Keratinocyte (primary cell): ENCODE data around the gene ZNF70. TPM values are rescaled to one million over a fixed set of nuclear protein-coding genes. Genes with fewer than 3 reads are reported as not detected.
A peak's percentile ranks its signal among the peaks of the same experiment; 100 is the strongest.

ENCODE experiments used
- DNase-seq: peaks from one replicate; pipeline ENCODE4 v3.0.0-alpha.2; 2011; ENCODE audit warnings: low read depth, missing footprints, low spot score
- FAIRE-seq: peaks from 2 replicates; lab custom pipeline; 2011; peaks lifted over from hg19 to GRCh38; lab: Jason Lieb, UNC
- H2AFZ ChIP-seq: 2 replicates; pipeline ENCODE4 v1.6.0; 2012; ENCODE audit warnings: low read length, control low read depth, inconsistent platforms; ENCODE audit not compliant: control insufficient read depth
- H3K27ac ChIP-seq: 2 replicates; pipeline ENCODE4 v1.5.1; 2011; ENCODE audit warnings: low read length; ENCODE audit not compliant: control insufficient read depth, insufficient read depth
- H3K27me3 ChIP-seq: 3 replicates; pipeline ENCODE4 v1.6.0; 2011; ENCODE audit warnings: low read length; ENCODE audit not compliant: control insufficient read depth, insufficient read depth; ENCODE audit errors: extremely low read depth
- H3K36me3 ChIP-seq, 2 experiments: 2 replicates in 1 of 2; 3 replicates in 1 of 2; pipeline ENCODE4 v1.5.1; 2011; ENCODE audit warnings: low read length in 2 of 2, mild to moderate bottlenecking in 1 of 2; ENCODE audit not compliant: control insufficient read depth in 2 of 2, insufficient read depth in 2 of 2; ENCODE audit errors: extremely low read depth in 1 of 2
- H3K4me1 ChIP-seq: 3 replicates; pipeline ENCODE4 v1.5.1; 2011; ENCODE audit warnings: low read length; ENCODE audit not compliant: control insufficient read depth, insufficient read depth; ENCODE audit errors: extremely low read depth
- H3K4me2 ChIP-seq: 3 replicates; pipeline ENCODE4 v1.6.0; 2011; ENCODE audit warnings: low read depth, low read length; ENCODE audit not compliant: control insufficient read depth, insufficient read depth; ENCODE audit errors: extremely low read depth
- H3K4me3 ChIP-seq, 3 experiments: fragments of 200-600 bp in 1 of 3; sonication (generic) in 1 of 3; 2 replicates in 2 of 3; 3 replicates in 1 of 3; pipeline ENCODE4 v1.5.1; 2011 to 2016; ENCODE audit warnings: low read length in 3 of 3, mild to moderate bottlenecking in 3 of 3, control low read depth in 2 of 3, inconsistent platforms in 1 of 3, low read depth in 1 of 3, mixed read lengths in 1 of 3, mixed run types in 1 of 3, moderate library complexity in 1 of 3; ENCODE audit not compliant: control insufficient read depth in 2 of 3, insufficient read depth in 2 of 3; ENCODE audit errors: extremely low read depth in 1 of 3
- H3K79me2 ChIP-seq: 2 replicates; pipeline ENCODE4 v1.6.0; 2012; ENCODE audit warnings: low read length; ENCODE audit not compliant: control insufficient read depth, insufficient read depth
- H3K9ac ChIP-seq: 3 replicates; pipeline ENCODE4 v1.6.0; 2011; ENCODE audit warnings: low read length; ENCODE audit not compliant: control insufficient read depth, insufficient read depth; ENCODE audit errors: extremely low read depth
- H3K9me1 ChIP-seq: 3 replicates; pipeline ENCODE4 v1.6.0; 2011; ENCODE audit warnings: low read length; ENCODE audit not compliant: control insufficient read depth, insufficient read depth; ENCODE audit errors: extremely low read depth
- H3K9me3 ChIP-seq: 2 replicates; pipeline ENCODE4 v1.5.1; 2012; ENCODE audit warnings: low read depth, low read length; ENCODE audit not compliant: control insufficient read depth
- H4K20me1 ChIP-seq: 3 replicates; pipeline ENCODE4 v1.6.0; 2011; ENCODE audit warnings: low read length; ENCODE audit not compliant: control insufficient read depth, insufficient read depth; ENCODE audit errors: extremely low read depth
- EZH2 ChIP-seq: IDR thresholded peaks from one replicate; pipeline ENCODE4 v1.6.1; 2012; ENCODE audit warnings: inconsistent platforms, mild to moderate bottlenecking, low read length, moderate library complexity
- dilution Hi-C: fragments of 300-500 bp; cut with MboI; formaldehyde crosslinking; loops from one replicate; pipeline ENCODE4 v1.7.0; 2020; ENCODE audit warnings: low sequenced_read_pairs; ENCODE audit not compliant: extremely low pct_ligation_motif_present
- polyA plus RNA-seq, 5 experiments: library from polyadenylated mRNA; depleted of rRNA in 3 of 5; stranded (reverse) in 3 of 5; stranded (forward) in 1 of 5; unstranded in 1 of 5; fragments of >200 nt; gene quantifications; 1 replicate in 1 of 5; 2 replicates in 3 of 5; 3 replicates in 1 of 5; pipeline versions ENCODE4 v1.2.1 to v1.2.3, GENCODE V29; 2011 to 2012; ENCODE audit warnings: missing spikeins in 2 of 5, low read depth in 1 of 5, low replicate concordance in 1 of 5
- TF ChIP-seq, protein P1 (sequence below), 3 experiments: IDR thresholded peaks in 1 of 3; conservative IDR thresholded peaks in 1 of 3; optimal IDR thresholded peaks in 1 of 3; 2 replicates in 2 of 3; 3 replicates in 1 of 3; pipeline versions ENCODE3 to v1.5.1; 2011; ENCODE audit warnings: low read length in 3 of 3, mild to moderate bottlenecking in 3 of 3, moderate library complexity in 2 of 3, control low read depth in 1 of 3, inconsistent platforms in 1 of 3; ENCODE audit not compliant: insufficient read depth in 2 of 3; ENCODE audit errors: extremely low read depth in 1 of 3

The ZNF70 gene
- polyA plus RNA-seq, 1 donor (not counting 4 experiments of a cell fraction or from before 2014, with no cell fraction given), result 0.55 TPM

DNA sequence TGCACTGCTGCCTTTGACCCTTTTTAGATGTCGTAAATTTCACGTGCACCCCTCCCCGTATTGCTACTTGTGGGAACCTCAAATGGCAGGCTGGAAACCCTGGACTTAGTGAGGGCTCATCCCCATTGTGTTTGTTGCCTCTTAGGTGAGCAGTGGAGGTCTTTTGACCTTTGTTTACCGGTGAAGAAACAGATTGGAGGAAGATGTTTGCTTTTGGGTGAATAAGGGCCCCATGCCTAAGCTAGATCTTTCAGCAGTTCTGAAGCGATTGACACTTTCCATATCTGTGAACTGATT lies 36.6 kb upstream of the ZNF70 start:
- H3K27me3 ChIP-seq, result no peaks in the 10 kb centered on the region
- no peak for FAIRE-seq
- H4K20me1 ChIP-seq, result peaks cover 13% of the 10 kb centered on the region
- H3K9ac ChIP-seq, result peak overlapping the region; percentile 96
- peak overlapping the region; percentile 49 for H2AFZ ChIP-seq
- peaks cover 5% of the 10 kb centered on the region in 2 experiments for H3K36me3 ChIP-seq
- DNase-seq, result no peak
- dilution Hi-C loops, result no loop called here
- H3K9me3 ChIP-seq, result no peaks in the 10 kb centered on the region
- peak overlapping the region; percentile 42 for H3K27ac ChIP-seq
- H3K4me2 ChIP-seq, result peak overlapping the region; percentile 96
- peaks cover 51% of the 10 kb centered on the region for H3K79me2 ChIP-seq
- H3K4me3 ChIP-seq, result peak overlapping the region; percentile 67 to 95 (median 95)
- no peak for TF ChIP-seq EZH2
- TF ChIP-seq, protein P1, sequence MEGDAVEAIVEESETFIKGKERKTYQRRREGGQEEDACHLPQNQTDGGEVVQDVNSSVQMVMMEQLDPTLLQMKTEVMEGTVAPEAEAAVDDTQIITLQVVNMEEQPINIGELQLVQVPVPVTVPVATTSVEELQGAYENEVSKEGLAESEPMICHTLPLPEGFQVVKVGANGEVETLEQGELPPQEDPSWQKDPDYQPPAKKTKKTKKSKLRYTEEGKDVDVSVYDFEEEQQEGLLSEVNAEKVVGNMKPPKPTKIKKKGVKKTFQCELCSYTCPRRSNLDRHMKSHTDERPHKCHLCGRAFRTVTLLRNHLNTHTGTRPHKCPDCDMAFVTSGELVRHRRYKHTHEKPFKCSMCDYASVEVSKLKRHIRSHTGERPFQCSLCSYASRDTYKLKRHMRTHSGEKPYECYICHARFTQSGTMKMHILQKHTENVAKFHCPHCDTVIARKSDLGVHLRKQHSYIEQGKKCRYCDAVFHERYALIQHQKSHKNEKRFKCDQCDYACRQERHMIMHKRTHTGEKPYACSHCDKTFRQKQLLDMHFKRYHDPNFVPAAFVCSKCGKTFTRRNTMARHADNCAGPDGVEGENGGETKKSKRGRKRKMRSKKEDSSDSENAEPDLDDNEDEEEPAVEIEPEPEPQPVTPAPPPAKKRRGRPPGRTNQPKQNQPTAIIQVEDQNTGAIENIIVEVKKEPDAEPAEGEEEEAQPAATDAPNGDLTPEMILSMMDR (optimal IDR thresholded peaks at IDR 0.05 in 1 of 3, IDR thresholded peaks at IDR 0.05 in 1 of 3, conservative IDR thresholded peaks at IDR 0.05 in 1 of 3; ENCODE audit: extremely low read depth in 1 of 3, insufficient read depth in 2 of 3, low read length in 3 of 3), result no peak
- H3K4me1 ChIP-seq, result peaks cover 12% of the 10 kb centered on the region
- H3K9me1 ChIP-seq, result no peaks in the 10 kb centered on the region

DNA sequence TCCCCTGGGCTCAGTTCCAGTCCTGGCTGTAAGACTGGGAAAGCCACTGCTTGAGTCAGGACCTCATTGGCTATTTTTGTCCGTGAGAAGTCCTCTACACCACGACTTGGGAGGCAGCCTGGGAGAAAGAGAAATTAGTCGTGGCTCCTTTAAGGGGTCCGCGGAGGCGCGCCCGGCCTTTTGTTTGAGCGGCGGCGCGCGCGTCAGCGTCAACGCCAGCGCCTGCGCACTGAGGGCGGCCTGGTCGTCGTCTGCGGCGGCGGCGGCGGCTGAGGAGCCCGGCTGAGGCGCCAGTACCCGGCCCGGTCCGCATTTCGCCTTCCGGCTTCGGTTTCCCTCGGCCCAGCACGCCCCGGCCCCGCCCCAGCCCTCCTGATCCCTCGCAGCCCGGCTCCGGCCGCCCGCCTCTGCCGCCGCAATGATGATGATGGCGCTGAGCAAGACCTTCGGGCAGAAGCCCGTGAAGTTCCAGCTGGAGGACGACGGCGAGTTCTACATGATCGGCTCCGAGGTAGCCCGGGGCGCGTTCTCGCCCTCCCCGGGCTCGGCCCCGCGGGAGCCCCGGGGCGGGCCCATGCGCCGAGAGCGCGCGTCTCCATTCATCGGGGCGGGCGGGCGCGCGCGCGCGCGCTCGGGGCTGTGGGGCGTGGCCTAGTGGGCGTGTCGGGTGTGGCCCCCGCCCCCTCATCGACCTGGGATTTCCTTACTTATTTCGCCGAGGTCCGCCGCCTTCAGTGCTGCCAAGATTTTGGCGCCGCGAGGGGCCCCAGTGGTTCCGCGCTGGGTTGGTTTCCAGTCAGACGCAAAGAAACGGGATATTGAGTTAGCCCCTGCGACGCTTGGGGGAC lies 36.1 kb upstream of the ZNF70 start, which contains the start of gene SMARCB1:
TSS of gene SMARCB1 (plus strand) at position 215 of the 848 bp plus-strand sequence. CDS start at position 419, 204 bp downstream.
- no peaks in the 10 kb centered on the region for H3K9me3 ChIP-seq
- peak within 1 kb of the TSS; percentile 99 for H3K4me2 ChIP-seq
- FAIRE-seq, result no peak
- H4K20me1 ChIP-seq, result peaks cover 13% of the 10 kb centered on the region
- dilution Hi-C loops, result no loop called here
- no peaks in the 10 kb centered on the region for H3K27me3 ChIP-seq
- TF ChIP-seq EZH2, result no peak
- TF ChIP-seq, protein P1 (optimal IDR thresholded peaks at IDR 0.05 in 1 of 3, IDR thresholded peaks at IDR 0.05 in 1 of 3, conservative IDR thresholded peaks at IDR 0.05 in 1 of 3; ENCODE audit: extremely low read depth in 1 of 3, insufficient read depth in 2 of 3, low read length in 3 of 3), result no peak
- peaks cover 2 to 5% of the 10 kb centered on the region in 2 experiments for H3K36me3 ChIP-seq
- peaks cover 17% of the 10 kb centered on the region for H3K4me1 ChIP-seq
- H2AFZ ChIP-seq, result peak within 1 kb of the TSS; percentile 95
- H3K79me2 ChIP-seq, result peaks cover 46% of the 10 kb centered on the region
- no peaks in the 10 kb centered on the region for H3K9me1 ChIP-seq
- H3K27ac ChIP-seq, result peak within 1 kb of the TSS; percentile 91
- peak within 1 kb of the TSS; percentile 96 for H3K9ac ChIP-seq
- DNase-seq, result peak; percentile 25
- H3K4me3 ChIP-seq, result peak within 1 kb of the TSS; percentile 67 to 95 (median 95)
